Endothelial cell of hepatic sinusoid (primary cell): ENCODE measurements around the gene LSM7.
"Not testable (repeated sequence)": the region's sequence is repeated elsewhere in the genome, so short reads cannot be mapped to it uniquely, and the experiment has no call there.

Experiments
- in situ Hi-C: cut with HindIII; loops from 2 replicates; pipeline ENCODE4 v1.10.0; 2017; ENCODE audit warnings: low sequenced_read_pairs

LSM7 gene

DNA sequence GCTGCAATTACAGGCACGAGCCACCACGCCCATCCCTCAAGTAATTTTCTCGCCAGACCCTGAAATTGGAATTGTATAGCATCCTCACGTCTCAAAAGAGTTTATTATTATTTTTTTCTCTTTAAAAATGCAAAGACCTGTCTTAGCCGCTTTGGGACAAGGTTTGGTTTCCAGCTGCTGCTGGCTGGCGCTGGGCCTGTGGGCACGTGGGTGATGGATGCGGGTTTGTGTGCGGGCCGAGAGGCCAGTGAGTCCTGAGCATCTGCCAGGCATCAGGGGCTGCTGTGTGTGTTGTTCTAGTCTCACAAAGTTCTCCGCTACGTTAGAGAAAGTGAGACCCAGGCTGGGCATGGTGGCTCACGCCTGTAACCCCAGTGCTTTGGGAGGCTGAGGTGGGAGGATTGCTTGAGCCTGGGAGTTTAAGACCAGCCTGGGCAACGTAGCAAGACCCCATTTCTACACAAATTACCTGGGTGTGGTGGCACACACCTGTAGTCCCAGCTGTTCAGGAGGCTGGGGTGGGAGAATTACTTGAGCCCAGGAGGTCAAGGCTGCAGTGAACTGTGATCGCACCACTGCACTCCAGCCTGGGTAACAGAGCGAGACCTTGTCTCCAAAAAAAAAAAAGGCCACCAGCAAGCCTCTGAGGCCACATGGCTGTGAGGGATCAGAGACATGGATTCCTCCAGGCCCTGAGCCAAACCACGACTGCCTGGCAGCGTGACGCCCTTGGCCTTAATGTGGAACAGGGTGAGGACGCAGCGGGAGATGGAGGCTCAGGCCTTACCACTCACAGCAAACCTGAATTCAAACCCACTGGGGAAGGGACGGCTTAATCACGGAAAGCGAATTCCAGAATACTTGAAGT, 27.0 kb upstream of the LSM7 start:
- in situ Hi-C loops: no loop called here

- in situ Hi-C loops: no loop called here
Observed at GRCh38 chr19:2354670-2355069, 26.3 kb upstream of the LSM7 start.

DNA sequence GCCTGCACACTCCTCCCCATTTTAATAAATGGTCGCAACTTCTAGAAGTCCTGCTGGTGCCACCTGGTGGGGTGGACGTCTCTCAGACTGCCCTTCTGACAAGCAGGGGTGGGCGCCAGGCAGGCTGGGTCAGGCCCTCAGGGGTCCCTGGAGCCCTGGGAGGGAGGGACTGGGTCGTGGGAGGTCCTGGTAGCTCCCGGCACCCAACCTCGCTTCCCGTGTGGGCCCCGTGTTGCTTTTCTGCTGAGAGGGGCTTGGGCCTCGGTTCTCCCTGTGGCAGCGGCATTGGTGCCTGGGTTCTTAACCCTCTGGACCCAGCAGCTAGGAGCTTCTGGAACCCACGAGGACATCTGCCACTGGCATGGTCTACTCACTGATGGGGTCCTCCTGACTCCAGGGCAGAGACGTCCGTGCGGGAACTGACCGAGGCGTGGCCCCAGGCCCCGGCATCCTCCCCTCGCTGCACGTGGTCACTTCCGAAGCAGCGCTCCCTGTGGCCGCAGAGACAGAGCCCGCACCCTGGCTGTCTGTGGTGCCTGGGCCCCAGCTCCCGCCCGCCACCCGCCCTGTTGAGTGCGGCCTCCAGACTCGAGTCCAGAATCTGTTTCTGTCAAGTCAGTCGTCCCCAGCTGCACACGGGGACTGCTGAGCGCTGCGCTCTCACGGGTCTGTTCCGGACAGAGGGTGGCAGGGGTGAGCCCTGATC, 25.7 kb upstream of the LSM7 start:
- in situ Hi-C loops: no loop called here

GRCh38 chr19:2353159-2353886, 24.9 kb upstream of the LSM7 start:
- in situ Hi-C loops: no loop called here

GRCh38 chr19:2352121-2352520, 23.7 kb upstream of the LSM7 start:
- in situ Hi-C loops: no loop called here

DNA sequence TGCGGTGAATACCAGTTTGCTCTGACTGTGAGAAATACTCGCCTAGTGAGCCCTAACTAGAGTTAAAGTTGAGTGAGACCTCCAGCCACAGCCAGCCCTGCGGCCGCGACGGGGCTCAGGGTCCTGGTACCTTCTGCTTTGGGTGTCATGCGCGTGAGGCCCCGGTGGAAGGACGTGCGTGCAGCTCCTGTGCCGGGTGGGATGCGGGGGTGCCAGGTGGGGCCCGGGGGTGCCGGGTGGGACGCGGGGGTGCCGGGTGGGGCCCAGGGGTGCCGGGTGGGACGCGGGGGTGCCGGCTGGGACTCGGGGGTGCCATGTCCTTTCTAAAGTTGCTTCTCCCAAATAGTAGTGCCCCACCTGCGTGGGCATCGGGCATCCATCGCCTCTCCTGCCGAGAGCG, 23.2 kb upstream of the LSM7 start:
- in situ Hi-C loops: no loop called here

GRCh38 chr19:2350656-2351055, 22.3 kb upstream of the LSM7 start:
- in situ Hi-C loops: no loop called here

DNA sequence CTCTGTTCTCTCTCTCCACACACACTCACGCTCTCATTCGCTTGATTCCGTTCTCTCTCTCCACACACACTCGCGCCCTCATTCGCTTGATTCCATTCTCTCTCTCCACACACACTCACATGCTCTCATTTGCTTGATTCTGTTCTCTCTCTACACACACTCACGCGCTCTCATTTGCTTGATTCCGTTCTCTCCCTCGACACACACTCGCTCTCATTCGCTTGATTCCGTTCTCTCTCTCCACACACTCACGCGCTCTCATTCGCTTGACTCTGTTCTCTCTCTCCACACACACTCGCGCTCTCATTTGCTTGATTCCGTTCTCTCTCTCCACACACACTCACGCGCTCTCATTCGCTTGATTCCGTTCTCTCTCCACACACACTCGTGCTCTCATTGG, 21.4 kb upstream of the LSM7 start:
- in situ Hi-C loops: not testable (repeated sequence)

DNA sequence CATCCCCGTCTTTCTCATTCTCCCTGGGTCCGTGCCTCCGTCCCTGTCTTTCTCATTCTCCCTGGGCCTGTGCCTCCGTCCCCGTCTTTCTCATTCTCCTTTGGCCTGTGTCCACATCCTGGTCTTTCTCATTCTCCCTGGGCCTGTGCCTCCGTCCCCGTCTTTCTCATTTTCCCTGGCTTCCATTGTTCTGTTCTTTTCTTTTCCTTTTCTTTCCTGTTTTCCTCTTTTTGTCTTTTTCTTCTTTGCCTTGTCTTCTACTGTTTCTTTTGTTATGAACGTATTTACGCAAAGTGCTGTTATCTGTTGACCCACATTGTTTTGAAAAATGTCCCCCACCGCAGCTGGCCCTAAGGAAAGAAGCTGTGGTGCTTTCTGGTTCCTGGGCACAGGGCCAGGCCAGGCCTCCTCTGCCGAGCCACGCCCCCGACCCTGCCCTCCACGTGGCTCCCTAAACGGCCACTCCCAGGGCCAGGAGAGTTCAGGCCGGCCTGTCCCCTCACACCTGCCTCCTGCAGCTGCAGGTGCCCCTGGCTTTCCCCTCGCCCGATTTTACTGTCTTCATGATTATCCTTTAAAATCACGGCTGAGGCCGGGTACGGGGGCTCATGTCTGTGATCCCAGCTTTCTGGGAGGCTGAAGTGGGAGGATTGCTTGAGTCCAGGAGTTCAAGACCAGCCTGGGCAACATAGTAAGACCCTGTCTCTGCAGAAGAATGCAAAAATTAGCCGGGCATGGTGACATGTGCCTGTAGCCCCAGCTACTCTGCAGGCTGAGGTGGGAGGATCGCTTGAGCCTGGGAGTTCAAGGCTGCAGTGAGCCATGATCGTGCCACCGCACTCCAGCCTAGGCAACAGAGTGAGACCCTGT, 17.6 kb upstream of the LSM7 start:
- in situ Hi-C loops: no loop called here

- in situ Hi-C loops: no loop called here
Observed at GRCh38 chr19:2345076-2345475, 16.7 kb upstream of the LSM7 start.

GRCh38 chr19:2344381-2344870, 16.0 kb upstream of the LSM7 start:
- in situ Hi-C loops: no loop called here

GRCh38 chr19:2343289-2343982, 15.1 kb upstream of the LSM7 start:
- in situ Hi-C loops: no loop called here

DNA sequence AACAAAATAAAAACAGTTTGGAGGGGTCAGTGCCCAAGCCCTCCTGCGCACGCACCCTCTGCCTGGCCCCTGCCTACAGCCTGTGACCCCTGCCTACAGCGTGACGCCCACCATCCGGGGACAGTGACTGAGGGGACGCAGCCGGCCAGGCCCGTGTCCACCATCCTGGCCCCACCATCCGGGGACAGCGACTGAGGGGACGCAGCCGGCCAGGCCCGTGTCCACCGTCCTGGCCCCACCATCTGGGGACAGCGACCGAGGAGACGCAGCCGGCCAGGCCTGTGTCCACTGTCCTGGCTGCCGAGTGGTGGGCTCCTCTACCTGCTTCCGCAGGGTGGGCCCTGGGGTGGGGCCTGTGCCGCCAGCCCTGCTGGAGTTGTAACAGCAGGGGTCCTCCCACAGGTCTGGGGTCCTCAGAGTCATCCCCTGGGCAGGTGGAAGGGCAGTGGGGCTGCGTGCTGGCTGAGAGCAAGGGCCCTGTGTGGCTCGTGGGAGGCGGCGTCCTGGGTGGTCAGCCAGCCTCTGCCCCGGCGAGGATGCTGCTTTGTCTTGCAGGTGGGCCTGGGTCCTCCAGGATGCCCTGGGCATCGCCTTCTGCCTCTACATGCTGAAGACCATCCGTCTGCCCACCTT, 14.4 kb upstream of the LSM7 start:
- in situ Hi-C loops: no loop called here

DNA sequence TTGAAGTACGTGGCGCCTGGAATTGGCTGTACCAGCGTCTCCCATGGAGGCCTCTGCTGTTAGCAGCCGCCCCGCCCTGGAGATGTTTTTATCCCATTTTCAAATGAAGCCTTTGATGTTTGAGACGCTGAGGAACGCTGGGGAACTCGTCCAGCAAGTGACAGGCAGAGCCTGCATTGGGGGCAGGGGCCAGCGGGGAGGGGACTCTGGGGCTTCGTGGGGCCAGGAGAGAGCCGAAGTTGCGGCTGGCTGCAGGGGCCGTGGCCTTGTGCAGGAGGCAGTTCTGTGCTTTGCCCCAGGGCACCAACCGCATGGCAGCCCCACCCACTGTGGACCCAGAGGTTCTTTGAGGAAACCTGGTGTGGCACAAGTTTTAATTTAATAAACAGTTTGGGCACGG, 13.6 kb upstream of the LSM7 start:
- in situ Hi-C loops: no loop called here

- in situ Hi-C loops: no loop called here
Observed at GRCh38 chr19:2341244-2341751, 12.9 kb upstream of the LSM7 start.

GRCh38 chr19:2340496-2341243, 12.3 kb upstream of the LSM7 start:
- in situ Hi-C loops: no loop called here

DNA sequence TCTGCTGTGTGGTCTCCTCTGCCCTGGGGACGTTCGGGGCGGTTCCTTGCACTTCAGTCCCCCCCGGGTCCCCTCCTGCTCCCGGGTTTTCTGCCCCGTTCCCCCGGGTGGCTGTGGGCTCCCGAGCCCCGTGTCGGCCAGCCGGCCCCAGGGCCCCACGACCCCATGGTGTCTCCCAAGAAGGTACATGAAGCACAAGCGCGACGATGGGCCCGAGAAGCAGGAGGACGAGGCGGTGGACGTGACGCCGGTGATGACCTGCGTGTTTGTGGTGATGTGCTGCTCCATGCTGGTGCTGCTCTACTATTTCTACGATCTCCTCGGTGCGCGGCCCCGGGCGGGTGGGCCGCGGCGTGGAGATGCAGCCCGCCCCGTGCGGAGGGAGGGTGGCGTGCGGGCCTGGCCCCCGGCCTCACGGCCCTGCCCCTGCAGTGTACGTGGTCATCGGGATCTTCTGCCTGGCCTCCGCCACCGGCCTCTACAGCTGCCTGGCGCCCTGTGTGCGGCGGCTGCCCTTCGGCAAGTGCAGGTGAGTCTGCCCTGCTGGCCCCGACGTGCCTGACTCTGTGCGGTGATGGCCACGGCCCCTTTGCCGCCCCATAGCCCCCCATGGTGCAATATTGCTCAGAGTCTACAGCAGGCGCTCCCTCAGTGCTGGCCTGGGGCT, 11.4 kb upstream of the LSM7 start:
- in situ Hi-C loops: no loop called here
